Fibroblast of lung (primary cell): ENCODE results near the gene PICALM. TPM values are rescaled to one million over a fixed set of nuclear protein-coding genes. Genes with fewer than 3 reads are reported as not detected.

Source experiments
- DNase-seq, 2 donors: peaks; one replicate each; pipeline versions ENCODE4 v3.0.0 to v3.0.0-alpha.2; 2010; ENCODE audit warnings: low read depth in 2 of 2
- H2AFZ ChIP-seq: 2 replicates; pipeline ENCODE4 v1.5.1; 2012; ENCODE audit warnings: low read length, control low read depth, inconsistent platforms
- H3K27ac ChIP-seq: 2 replicates; pipeline ENCODE4 v1.5.1; 2011; ENCODE audit warnings: low read length, control low read depth; ENCODE audit not compliant: insufficient read depth
- H3K27me3 ChIP-seq: 2 replicates; pipeline ENCODE4 v1.5.1; 2011; ENCODE audit warnings: mild to moderate bottlenecking, low read length; ENCODE audit not compliant: control insufficient read depth, insufficient read depth
- H3K36me3 ChIP-seq: 2 replicates; pipeline ENCODE4 v1.5.1; 2011; ENCODE audit warnings: low read length; ENCODE audit not compliant: control insufficient read depth, insufficient read depth
- H3K4me1 ChIP-seq: 2 replicates; pipeline ENCODE4 v1.5.1; 2011; ENCODE audit warnings: low read length; ENCODE audit not compliant: control insufficient read depth, insufficient read depth; ENCODE audit errors: extremely low read depth
- H3K4me2 ChIP-seq: 2 replicates; pipeline ENCODE4 v1.5.1; 2011; ENCODE audit warnings: low read length, control low read depth; ENCODE audit not compliant: insufficient read depth; ENCODE audit errors: extremely low read depth
- H3K4me3 ChIP-seq, 4 experiments: fragments of 200-600 bp in 1 of 4; sonication (generic) in 1 of 4; replicated peaks in 1 of 4; 2 replicates each; pipeline ENCODE4 v1.5.1; 2011 to 2016; ENCODE audit warnings: low read length in 4 of 4, low read depth in 3 of 4, mild to moderate bottlenecking in 3 of 4, control low read depth in 2 of 4, inconsistent platforms in 1 of 4, mixed read lengths in 1 of 4; ENCODE audit not compliant: insufficient read depth in 1 of 4; ENCODE audit errors: control extremely low read depth in 1 of 4
- H3K79me2 ChIP-seq: 2 replicates; pipeline ENCODE4 v1.5.1; 2012; ENCODE audit warnings: mild to moderate bottlenecking, low read length, inconsistent platforms; ENCODE audit not compliant: control insufficient read depth, insufficient read depth
- H3K9ac ChIP-seq: 2 replicates; pipeline ENCODE4 v1.5.1; 2011; ENCODE audit warnings: mild to moderate bottlenecking, low read length, control low read depth; ENCODE audit not compliant: insufficient read depth
- H3K9me3 ChIP-seq: 2 replicates; pipeline ENCODE4 v1.5.1; 2012; ENCODE audit warnings: low read depth, low read length; ENCODE audit not compliant: control insufficient read depth, insufficient read depth
- H4K20me1 ChIP-seq: 2 replicates; pipeline ENCODE4 v1.5.1; 2011; ENCODE audit warnings: low read length; ENCODE audit not compliant: control insufficient read depth, insufficient read depth; ENCODE audit errors: extremely low read depth
- EZH2 ChIP-seq: IDR thresholded peaks from 2 replicates; pipeline ENCODE4 v1.5.1; 2012; ENCODE audit warnings: low read length, control low read depth, mild to moderate bottlenecking; ENCODE audit errors: missing control alignments
- polyA plus RNA-seq, 2 donors: library from polyadenylated mRNA; depleted of rRNA in 1 of 2; stranded (reverse) in 1 of 2; unstranded in 1 of 2; fragments of >200 nt; gene quantifications; 2 replicates each; pipeline ENCODE4 v1.2.1, GENCODE V29; 2011 to 2012; ENCODE audit warnings: missing spikeins in 1 of 2
- total RNA-seq: library from RNA; depleted of rRNA; stranded (reverse); fragments of >200 nt; gene quantifications from 2 replicates; pipeline ENCODE4 v1.2.1, GENCODE V29; 2014
- TF ChIP-seq, protein P1 (sequence below), 2 donors: IDR thresholded peaks in 1 of 2; conservative IDR thresholded peaks in 1 of 2; 1 replicate in 1 of 2; 2 replicates in 1 of 2; pipeline ENCODE4 v1.5.1; 2011 to 2012; ENCODE audit warnings: low read length in 2 of 2, control low read depth in 1 of 2, inconsistent platforms in 1 of 2, low read depth in 1 of 2, mild to moderate bottlenecking in 1 of 2

Gene PICALM
- total and polyA plus RNA-seq, 2 donors (not counting 1 experiment from before 2014, with no cell fraction given), result 291 to 322 TPM

DNA sequence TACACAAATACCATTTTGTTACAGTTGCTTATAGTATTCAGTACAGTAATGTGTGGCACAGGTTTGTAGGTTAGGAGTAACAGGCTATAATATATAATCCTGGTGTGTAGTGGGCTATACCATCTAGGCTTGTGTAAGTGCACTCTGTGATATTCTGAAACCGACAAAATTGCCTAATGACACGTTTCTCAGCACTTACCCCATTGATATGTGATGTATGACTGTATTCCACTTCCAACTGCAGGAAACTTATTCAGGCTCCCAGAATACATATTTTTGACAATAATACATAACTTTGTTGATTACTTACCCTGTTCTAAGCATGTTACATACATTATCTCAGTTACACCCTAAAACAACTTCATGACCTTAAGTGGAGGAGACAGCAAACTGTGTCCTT is 5.1 kb upstream of the PICALM start:
- no peak overlapping the region for H3K27ac ChIP-seq
- H4K20me1 ChIP-seq, result no peaks in the 10 kb centered on the region
- H2AFZ ChIP-seq, result no peak overlapping the region
- no peak overlapping the region for H3K9ac ChIP-seq
- H3K9me3 ChIP-seq, result no peaks in the 10 kb centered on the region
- no peak overlapping the region for H3K4me3 ChIP-seq
- H3K4me1 ChIP-seq, result peaks cover 12% of the 10 kb centered on the region
- H3K27me3 ChIP-seq, result no peaks in the 10 kb centered on the region
- H3K4me2 ChIP-seq, result no peak overlapping the region
- no peak for DNase-seq
- no peaks in the 10 kb centered on the region for H3K36me3 ChIP-seq
- TF ChIP-seq, protein P1, sequence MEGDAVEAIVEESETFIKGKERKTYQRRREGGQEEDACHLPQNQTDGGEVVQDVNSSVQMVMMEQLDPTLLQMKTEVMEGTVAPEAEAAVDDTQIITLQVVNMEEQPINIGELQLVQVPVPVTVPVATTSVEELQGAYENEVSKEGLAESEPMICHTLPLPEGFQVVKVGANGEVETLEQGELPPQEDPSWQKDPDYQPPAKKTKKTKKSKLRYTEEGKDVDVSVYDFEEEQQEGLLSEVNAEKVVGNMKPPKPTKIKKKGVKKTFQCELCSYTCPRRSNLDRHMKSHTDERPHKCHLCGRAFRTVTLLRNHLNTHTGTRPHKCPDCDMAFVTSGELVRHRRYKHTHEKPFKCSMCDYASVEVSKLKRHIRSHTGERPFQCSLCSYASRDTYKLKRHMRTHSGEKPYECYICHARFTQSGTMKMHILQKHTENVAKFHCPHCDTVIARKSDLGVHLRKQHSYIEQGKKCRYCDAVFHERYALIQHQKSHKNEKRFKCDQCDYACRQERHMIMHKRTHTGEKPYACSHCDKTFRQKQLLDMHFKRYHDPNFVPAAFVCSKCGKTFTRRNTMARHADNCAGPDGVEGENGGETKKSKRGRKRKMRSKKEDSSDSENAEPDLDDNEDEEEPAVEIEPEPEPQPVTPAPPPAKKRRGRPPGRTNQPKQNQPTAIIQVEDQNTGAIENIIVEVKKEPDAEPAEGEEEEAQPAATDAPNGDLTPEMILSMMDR (conservative IDR thresholded peaks at IDR 0.05 in 1 of 2, IDR thresholded peaks at IDR 0.05 in 1 of 2; ENCODE audit: low read depth in 1 of 2, low read length in 2 of 2), result no peak
- H3K79me2 ChIP-seq, result no peaks in the 10 kb centered on the region

DNA sequence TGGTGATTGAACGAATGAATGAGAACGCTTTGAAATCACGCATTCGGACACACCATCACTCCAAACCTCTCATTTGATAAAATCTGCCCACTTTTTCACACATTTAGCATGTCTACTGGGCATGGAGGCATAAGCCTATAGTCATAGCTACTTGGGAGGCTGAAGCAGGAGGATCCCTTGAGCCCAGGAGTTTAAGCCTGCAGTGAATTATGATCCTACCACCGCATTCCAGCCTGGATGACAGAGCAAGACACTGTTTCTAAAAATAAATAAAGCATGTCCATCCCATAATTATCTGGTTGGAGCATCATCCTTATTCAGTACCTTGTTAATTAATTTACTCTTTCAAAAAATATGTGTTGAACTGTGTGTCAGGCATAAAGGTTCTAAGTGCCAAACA is 3.3 kb upstream of the PICALM start:
- no peak overlapping the region for H3K27ac ChIP-seq
- no peak overlapping the region for H3K4me3 ChIP-seq
- DNase-seq, result no peak
- H3K9ac ChIP-seq, result no peak overlapping the region
- TF ChIP-seq, protein P1 (conservative IDR thresholded peaks at IDR 0.05 in 1 of 2, IDR thresholded peaks at IDR 0.05 in 1 of 2; ENCODE audit: low read depth in 1 of 2, low read length in 2 of 2), result no peak
- no peak for TF ChIP-seq EZH2
- peaks cover 12% of the 10 kb centered on the region for H3K4me1 ChIP-seq
- H3K9me3 ChIP-seq, result no peaks in the 10 kb centered on the region
- H3K27me3 ChIP-seq, result no peaks in the 10 kb centered on the region
- peaks cover 17% of the 10 kb centered on the region for H3K79me2 ChIP-seq
- no peaks in the 10 kb centered on the region for H3K36me3 ChIP-seq
- no peak overlapping the region for H2AFZ ChIP-seq
- no peaks in the 10 kb centered on the region for H4K20me1 ChIP-seq
- no peak overlapping the region for H3K4me2 ChIP-seq

DNA sequence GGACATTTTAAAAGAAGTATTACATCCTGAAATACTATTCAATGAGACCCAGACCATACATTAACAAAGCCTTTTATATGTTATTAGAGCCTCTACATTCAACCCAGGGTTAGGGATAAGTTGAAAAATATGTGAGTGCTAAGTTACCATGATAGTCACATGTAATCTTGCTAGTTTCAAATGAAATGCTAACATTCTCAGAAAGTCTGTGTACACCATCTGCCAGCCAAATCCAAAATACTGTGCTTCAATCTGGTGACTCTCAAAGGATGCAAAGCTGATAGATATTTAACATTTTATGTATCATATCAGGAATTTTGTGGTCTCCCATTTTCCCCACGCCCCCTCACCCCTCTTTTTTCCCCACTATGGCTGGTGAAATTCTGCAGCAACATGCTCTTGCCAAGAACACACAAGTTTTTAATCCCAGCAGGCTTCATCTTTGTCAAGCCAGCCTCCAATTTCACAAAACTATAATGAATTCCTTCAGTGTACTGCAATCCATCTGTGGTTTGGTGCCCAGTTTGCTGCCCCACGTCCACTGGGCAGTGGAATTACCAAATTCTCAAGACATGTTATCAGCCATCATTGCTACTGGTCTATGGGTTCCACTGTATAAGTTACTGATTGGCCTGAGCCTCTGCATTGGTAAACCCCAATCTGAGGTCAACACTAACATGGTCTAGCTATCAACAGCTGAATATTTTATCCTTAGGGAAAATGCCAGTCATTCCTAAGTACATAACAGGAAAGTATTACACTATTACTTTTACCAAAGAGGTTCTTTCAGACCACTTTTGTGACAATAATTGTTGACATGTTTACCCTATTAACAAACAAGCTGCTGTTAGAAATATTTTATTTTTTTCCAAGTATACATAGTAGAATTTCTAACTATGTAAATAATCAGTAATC is 1.5 kb upstream of the PICALM start:
- no peak overlapping the region for H3K4me3 ChIP-seq
- DNase-seq, result peak in 1 of 2 donors; percentile 42
- peaks cover 35% of the 10 kb centered on the region for H3K79me2 ChIP-seq

More for the DNA sequence above, 1.5 kb upstream of the PICALM start:
- H4K20me1 ChIP-seq, result peaks cover 3% of the 10 kb centered on the region
- H3K4me2 ChIP-seq, result peak overlapping the region; percentile 53
- no peaks in the 10 kb centered on the region for H3K27me3 ChIP-seq
- H3K27ac ChIP-seq, result peak overlapping the region; percentile 99
- no peaks in the 10 kb centered on the region for H3K36me3 ChIP-seq
- TF ChIP-seq, protein P1 (conservative IDR thresholded peaks at IDR 0.05 in 1 of 2, IDR thresholded peaks at IDR 0.05 in 1 of 2; ENCODE audit: low read depth in 1 of 2, low read length in 2 of 2), result no peak
- TF ChIP-seq EZH2, result no peak
- H3K4me1 ChIP-seq, result peaks cover 12% of the 10 kb centered on the region
- H3K9me3 ChIP-seq, result no peaks in the 10 kb centered on the region
- peak overlapping the region; percentile 54 for H3K9ac ChIP-seq
- H2AFZ ChIP-seq, result peak overlapping the region; percentile 77
